AG20443 (cell line): Measurements from ENCODE around the gene LKAAEAR1.

Experiments
- DNase-seq: peaks from one replicate; pipeline ENCODE4 v3.0.0; 2012; ENCODE audit warnings: low spot score, mixed read lengths

The LKAAEAR1 gene

GRCh38 chr20:64065062-64065973, 18.9 kb downstream of the LKAAEAR1 start:
- DNase-seq, result no peak

DNA sequence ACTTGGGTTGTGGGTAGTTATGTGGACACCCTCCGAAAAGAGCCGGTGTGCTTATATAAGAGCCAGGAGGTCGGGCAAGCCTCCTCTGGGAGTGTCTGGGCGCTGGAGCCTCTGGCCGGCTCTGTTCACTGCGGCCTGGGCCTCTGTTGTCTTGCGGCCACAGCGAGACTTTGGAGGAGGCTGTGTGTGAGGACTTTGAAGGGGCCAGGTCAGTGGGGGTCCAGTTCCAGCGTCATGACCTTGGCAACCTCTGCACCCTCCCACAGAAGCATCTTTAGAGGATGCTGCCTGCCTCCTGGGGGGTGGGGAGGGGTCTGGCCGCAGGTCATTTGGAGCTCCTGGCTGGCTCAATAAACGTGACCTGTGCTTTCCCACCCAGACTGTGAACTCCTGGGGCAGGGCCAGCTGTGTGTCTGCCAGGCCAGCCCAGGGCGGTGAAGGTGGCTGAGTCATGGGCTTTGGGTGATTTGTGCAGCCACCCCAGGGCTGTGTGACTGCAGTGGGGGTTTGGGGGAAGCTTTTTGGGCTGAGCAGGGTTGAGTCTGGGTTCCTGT, 20.0 kb downstream of the LKAAEAR1 start:
- DNase-seq, result peak; percentile 84

DNA sequence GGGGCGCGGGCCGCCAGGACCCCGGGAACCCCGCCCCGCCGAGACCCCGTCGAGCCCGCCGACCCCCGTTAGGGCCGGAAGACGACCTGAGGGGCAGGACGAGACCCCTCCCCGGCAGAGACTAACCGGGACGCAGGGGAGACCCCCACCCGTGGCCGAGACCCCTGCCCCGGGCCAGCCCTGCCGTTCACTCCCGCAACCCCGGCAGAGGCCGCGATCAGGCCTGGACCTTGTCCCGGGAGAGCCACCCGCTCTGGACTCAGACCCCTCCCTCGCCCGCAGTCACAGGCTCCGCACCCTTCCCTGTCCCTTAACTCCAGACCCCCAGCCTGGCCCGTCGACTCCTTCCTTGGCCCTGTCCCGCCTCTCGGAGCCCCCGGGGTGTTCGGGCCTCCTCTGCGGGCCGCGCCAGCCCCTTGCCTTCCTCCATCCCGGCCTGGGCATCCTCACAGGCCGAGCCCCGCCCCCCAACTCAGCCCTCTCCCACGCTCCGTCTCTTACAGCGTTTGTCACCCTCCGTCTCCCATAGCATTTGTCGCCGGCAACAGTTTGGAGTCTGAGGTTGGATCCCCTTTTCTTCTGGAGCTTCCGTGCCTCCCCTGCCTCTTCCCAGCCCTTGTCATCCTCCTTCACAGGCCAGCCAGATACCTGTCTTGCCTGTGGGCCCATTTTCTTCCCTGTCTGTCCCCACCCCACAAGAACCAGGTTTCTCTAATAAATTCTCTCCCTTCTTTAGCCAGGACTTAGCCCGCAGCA, 20.6 kb downstream of the LKAAEAR1 start:
- DNase-seq, result peak; percentile 46

DNA sequence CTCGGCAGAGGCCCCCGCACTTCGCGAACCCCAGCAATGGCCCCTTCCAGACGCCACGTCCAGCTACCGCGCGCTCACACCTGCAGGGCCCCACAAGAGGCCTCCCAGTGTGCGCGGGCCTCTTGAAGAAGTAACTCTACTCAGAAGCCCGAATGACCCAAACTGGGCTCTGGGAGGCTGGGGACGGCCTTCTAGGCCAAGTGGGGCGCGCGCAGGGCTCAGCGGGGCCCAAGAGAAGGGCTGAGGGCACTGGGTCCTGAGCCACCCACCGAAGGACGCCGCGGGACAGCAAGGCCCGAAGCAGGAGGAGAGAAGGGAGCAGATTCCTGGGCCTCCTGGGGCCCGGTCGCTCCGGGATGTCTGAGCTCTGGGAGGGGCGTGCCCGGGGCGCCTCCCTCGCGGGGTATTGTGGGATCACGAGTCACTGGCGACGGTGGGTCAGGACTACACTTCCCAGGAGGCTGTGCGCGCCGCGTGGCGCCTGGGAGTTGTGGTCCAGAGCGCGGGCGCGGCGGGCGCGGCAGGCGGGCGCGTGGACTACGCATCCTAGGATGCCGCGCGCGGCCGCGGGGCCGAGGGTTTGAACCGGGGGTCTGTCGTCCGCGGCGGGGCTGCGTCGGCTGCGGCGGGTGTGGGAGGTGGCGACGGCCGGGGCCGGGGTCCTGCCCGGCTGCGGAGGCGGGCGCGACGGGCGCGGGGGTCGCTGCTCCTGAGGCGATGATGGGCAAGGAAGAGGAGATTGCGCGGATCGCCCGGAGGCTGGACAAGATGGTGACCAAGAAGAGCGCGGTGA, 21.4 kb downstream of the LKAAEAR1 start, which contains the start of gene TCEA2:
Gene TCEA2 (plus strand): TSS at position 603 of the 793 bp plus-strand sequence. CDS start 115 bp downstream, at position 718.
- peak; percentile 98 for DNase-seq

DNA sequence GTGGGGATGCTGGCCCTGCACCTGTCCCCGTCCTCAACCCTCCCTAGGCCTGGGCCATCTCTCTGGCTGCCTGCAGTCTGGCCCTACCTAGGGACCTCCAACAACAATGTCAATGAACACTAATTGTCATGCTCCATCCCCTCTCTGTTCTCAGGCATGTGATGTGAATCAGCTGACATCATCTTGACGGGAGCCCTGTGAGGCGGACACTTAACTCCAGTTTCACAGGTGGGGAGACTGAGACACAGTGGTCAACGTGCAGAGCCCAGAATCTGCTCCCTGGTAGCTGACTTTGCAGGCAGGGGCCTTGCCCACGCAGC, 22.0 kb downstream of the LKAAEAR1 start:
- no peak for DNase-seq

DNA sequence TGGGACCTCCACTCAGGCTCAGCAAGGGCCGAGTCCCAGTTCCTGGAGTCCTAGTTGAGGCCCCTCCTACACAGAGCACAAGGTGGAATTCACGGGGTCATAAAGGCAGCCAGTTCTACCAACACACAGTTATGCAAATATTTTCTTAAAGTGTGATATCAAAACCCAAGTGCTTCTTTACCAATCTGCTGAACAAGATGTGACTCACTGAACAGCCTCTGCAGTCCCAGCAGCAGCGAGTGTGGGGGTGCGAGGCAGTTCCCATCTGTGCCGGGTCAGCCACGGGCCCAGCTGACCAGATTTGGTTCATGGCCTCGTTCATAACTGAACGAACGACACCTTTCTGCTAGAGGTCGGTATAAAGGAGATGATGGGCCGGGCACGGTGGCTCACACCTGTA, 25.7 kb downstream of the LKAAEAR1 start:
- no peak for DNase-seq

DNA sequence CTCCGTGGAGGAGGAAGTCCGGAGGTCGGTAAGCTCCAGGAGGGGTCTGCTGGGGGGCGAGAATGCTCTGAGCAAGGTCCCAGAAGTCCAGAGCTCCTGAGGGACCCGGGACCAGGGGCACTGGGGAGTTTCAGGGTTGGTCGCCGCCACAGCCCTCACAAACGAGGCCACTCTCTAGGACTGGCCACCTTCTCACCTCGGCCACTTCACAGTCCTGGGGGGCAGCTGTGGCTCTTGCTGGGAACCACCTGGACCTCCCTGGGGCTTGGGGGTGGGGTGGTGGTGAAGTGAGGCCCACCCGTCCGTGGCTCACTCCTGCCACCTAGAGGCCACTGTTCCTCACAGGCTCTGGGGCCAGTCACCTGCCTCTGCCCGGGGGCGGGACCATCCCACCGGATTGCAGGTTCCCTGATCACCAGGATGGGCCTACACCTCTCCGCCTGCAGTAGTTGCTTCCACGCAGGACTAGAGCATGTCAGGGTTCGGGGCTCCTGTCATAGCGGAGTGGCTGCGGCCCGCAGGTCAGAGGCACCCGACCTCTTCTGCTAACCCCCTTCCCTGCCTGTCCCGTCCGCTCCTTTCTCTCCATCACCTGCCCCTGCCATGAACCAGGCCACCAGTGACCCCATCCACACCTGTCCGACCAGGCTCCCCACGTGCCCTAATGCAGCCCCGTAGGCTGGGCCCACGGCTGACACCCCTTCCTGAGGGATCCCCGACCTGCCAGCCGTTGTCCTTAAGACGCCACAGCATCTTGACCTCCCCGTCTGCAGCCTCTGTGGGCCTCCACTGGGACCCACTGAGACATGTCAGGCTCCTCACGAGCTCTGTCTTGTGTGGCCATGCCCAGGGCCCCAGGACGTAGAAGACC, 26.3 kb downstream of the LKAAEAR1 start:
- DNase-seq, result peak; percentile 89

GRCh38 chr20:64056889-64057627, 27.1 kb downstream of the LKAAEAR1 start:
- DNase-seq, result peak; percentile 8

DNA sequence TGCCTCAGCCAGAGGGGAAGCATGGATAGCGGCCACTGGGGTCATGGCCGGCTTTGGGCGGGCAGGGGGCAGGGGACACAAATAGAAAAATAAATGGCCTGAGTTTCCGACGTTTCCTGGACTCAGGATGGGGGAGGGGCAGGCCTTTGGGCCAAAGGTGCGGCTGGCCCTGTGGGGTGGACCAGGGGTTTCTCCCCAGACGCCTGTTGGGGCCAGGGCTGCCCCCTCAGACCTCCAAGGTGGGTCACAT, 27.6 kb downstream of the LKAAEAR1 start:
- DNase-seq, result no peak

- DNase-seq, result no peak
Observed at GRCh38 chr20:64055893-64056638, 28.1 kb downstream of the LKAAEAR1 start.

DNA sequence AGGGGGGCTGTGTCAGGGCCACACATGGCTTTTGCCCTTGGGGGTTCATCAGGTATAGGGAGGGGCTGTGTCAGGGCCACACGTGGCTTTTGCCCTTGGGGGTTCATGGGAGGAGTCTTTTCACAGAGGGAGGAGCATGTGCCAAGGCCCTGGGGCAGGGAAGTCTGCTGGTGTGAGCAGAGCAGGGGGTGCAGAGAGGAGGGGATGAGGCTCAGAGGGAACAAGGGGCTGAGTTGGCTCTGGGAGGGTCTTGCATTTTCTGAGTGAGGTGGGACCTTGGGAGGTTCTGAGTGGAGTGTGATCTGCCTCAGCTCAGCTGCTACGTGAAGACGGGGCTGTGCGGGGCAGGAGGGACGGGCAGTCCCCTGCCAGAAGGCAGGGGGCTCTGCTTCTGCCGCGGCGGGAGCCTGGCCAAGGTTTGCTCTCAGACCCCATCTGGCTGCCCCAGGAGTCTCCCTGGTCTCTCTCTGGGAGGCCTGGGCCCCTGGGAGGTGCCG, 28.8 kb downstream of the LKAAEAR1 start:
- DNase-seq, result no peak

GRCh38 chr20:64053841-64054661, 30.1 kb downstream of the LKAAEAR1 start:
- no peak for DNase-seq

- no peak for DNase-seq
Observed at GRCh38 chr20:64052987-64053840, 31.0 kb downstream of the LKAAEAR1 start.

- DNase-seq, result no peak
Observed at GRCh38 chr20:64052326-64052722, 31.9 kb downstream of the LKAAEAR1 start.

DNA sequence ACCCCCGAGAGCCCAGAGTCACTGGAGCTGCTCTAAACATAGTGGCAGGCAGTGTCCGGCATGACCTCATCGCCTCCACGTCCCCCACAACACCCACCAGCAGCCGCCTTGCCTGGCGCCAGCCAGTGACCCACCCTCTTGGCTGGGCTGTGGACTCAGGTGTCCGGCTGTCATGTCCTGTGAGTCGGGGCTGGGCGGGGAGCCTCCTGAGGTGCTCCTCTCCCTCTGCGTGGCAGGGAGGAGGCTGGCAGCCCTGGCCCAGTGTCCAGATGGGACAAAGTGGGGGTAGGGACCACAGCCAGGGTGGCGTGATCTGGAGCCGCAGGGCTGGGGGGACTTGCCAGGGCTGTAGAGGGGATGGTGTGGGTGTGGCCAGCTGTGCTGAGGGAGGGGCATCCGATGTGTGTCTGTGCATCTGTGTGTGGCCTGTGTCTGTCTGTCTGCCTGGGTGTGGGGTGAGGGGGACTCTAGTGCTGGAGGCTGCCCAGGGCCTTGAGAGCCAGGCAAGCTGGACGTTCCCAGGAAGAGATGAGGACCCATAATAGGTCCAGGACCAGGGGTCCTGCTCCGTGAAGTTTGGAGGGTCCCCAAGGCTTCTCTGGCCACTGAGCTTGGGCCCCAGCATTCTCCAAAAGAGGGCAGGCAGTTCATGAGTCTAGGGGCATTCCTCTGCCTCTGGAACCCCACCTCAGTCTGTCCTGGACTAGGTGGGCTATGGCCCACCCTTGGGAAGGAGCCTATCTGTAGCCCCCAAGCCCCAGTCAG, 32.5 kb downstream of the LKAAEAR1 start:
- no peak for DNase-seq

- DNase-seq, result no peak
Observed at GRCh38 chr20:64051033-64051452, 33.2 kb downstream of the LKAAEAR1 start.
